PC-3 (cell line): Measurements from ENCODE around the gene PTGDS. TPM values are rescaled to one million over a fixed set of nuclear protein-coding genes. Genes with fewer than 3 reads are reported as not detected.
A peak's percentile ranks its signal among the peaks of the same experiment; 100 is the strongest.

Experiments
- ATAC-seq: fragments of 200-7000 bp; cut with Tn5 transposase; 2 replicates; pipeline ENCODE4 v1.9.1; 2020; ENCODE audit warnings: mild to moderate bottlenecking, moderate library complexity
- BruUV-seq: library from RNA; stranded (reverse); fragments of 400-500 nt; replicated peaks from 2 replicates; lab custom pipeline; 2021; lab: Mats Ljungman, UMichigan
- CTCF ChIA-PET: fragments of 300-600 bp; sonication (Branson Sonifier 250); formaldehyde crosslinking; loops from one replicate; lab custom pipeline; 2022; ENCODE audit warnings: antibody characterized with exemption; lab: Charles Lee
- POLR2A ChIA-PET: fragments of 300-600 bp; sonication (Branson Sonifier 250); formaldehyde crosslinking; loops from one replicate; lab custom pipeline; 2022; ENCODE audit warnings: antibody characterized with exemption; ENCODE audit not compliant: unreplicated experiment; lab: Charles Lee
- DNase-seq: peaks from one replicate; pipeline ENCODE4 v3.0.0-alpha.2; 2015
- H2AFZ ChIP-seq: fragments of 300-600 bp; sonication (generic); 2 replicates; pipeline ENCODE4 v1.6.0; 2016; ENCODE audit warnings: antibody characterized with exemption, low read length
- H3F3A ChIP-seq: fragments of 300-600 bp; sonication (generic); one replicate; pipeline ENCODE4 v1.6.0; 2017; ENCODE audit warnings: antibody characterized with exemption, low read length, control low read depth, mild to moderate bottlenecking; ENCODE audit not compliant: unreplicated experiment
- H3K27ac ChIP-seq: fragments of 300-600 bp; sonication (generic); 2 replicates; pipeline ENCODE4 v1.5.1; 2016; ENCODE audit warnings: mild to moderate bottlenecking, low read length
- H3K27me3 ChIP-seq: fragments of 300-600 bp; sonication (generic); 2 replicates; pipeline ENCODE4 v1.6.1; 2016; ENCODE audit warnings: low read length, mixed read lengths
- H3K36me3 ChIP-seq: fragments of 300-600 bp; sonication (generic); 2 replicates; pipeline ENCODE4 v1.6.1; 2016; ENCODE audit warnings: low read depth, mixed run types, low read length, mixed read lengths
- H3K4me1 ChIP-seq: fragments of 300-600 bp; sonication (generic); 2 replicates; pipeline ENCODE4 v1.5.1; 2016; ENCODE audit warnings: low read length; ENCODE audit not compliant: insufficient read depth
- H3K4me2 ChIP-seq: fragments of 300-600 bp; sonication (generic); 2 replicates; pipeline ENCODE4 v1.6.0; 2016; ENCODE audit warnings: low read length
- H3K4me3 ChIP-seq: fragments of 300-600 bp; sonication (generic); 2 replicates; pipeline ENCODE4 v1.5.1; 2016; ENCODE audit warnings: mild to moderate bottlenecking, low read length, mixed read lengths
- H3K79me2 ChIP-seq: fragments of 300-600 bp; sonication (generic); 2 replicates; pipeline ENCODE4 v1.6.1; 2017; ENCODE audit warnings: low read length, mixed read lengths
- H3K9ac ChIP-seq: fragments of 300-600 bp; sonication (generic); 2 replicates; pipeline ENCODE4 v1.6.0; 2016; ENCODE audit warnings: mild to moderate bottlenecking, low read length
- H3K9me2 ChIP-seq: fragments of 300-600 bp; sonication (generic); replicated peaks from 2 replicates; pipeline ENCODE4 v1.6.1; 2016; ENCODE audit warnings: mixed run types, low read length, mixed read lengths
- H3K9me3 ChIP-seq: fragments of 300-600 bp; sonication (generic); 2 replicates; pipeline ENCODE4 v1.6.1; 2016; ENCODE audit warnings: low read length, mixed read lengths
- H4K20me1 ChIP-seq: fragments of 300-600 bp; sonication (generic); 2 replicates; pipeline ENCODE4 v1.6.1; 2016; ENCODE audit warnings: low read length, mixed read lengths
- EZH2 ChIP-seq: fragments of 300-600 bp; sonication (generic); IDR thresholded peaks from one replicate; pipeline ENCODE4 v1.6.1; 2017; ENCODE audit warnings: antibody characterized with exemption, mild to moderate bottlenecking, low read length; ENCODE audit not compliant: unreplicated experiment
- EZH2phosphoT487 ChIP-seq: fragments of 300-600 bp; sonication (generic); IDR thresholded peaks from 2 replicates; pipeline ENCODE4 v1.6.1; 2018; ENCODE audit warnings: mild to moderate bottlenecking, antibody characterized with exemption, low read length, borderline replicate concordance
- intact Hi-C: fragments of 100-400 bp; cut with micrococcal nuclease; formaldehyde crosslinking; loops from 2 replicates; pipeline ENCODE4 v1.9.0; 2023
- total RNA-seq: library from RNA; depleted of rRNA; stranded (reverse); fragments of >200 nt; gene quantifications from 2 replicates; pipeline ENCODE4 v1.2.3, GENCODE V29; 2014
- TF ChIP-seq, protein P1 (sequence below): fragments of 300-600 bp; sonication (generic); conservative IDR thresholded peaks from 2 replicates; pipeline ENCODE4 v1.5.1; 2017; ENCODE audit warnings: antibody characterized with exemption, low read depth, mild to moderate bottlenecking, low read length

Gene PTGDS
- total RNA-seq, 1 experiment from 2014 or later, result not detected

DNA sequence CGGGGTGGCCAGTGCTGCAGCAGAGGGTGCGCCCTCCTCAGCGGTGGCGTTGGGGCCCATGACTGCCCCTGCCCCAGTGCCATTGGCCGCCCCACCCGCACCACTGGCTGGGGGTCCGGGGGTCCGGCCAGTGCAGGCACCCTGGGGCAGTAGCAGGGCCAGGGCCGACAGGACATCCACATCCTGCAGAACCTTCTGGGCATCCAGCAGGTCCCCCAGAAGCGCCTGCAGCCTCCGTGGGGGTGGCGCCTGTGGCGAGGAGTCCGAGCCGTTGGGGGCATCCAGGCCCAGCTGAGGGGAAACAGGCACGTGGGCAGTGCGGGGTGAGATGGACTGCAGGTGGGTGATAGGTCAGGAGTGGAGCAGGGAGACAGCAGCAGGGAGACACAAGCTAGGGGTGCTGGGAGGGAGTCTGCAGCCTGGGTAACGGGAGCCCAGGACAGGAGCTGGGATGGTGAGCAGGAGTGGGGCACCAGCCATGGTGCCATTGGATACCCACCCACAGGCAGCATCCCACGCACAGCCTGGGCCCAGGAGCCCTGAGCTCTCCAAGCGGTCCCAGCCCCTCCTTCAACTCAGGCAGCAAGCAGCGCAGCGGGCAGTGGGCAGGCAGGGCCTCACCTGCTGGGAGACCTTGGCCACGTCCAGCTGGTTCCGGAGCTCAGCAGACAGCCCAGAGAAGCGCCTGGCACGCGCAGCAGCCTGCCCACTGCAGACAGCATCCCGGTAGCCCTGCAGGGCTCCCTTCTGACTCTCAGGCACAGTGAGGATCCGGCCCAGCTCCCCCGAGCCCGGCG, 43.7 kb downstream of the PTGDS start:
- no peaks in the 10 kb centered on the region for H3F3A ChIP-seq
- H3K36me3 ChIP-seq, result no peaks in the 10 kb centered on the region
- no peak overlapping the region for H3K4me3 ChIP-seq
- POLR2A ChIA-PET, result no interaction called here
- no peak for TF ChIP-seq EZH2
- intact Hi-C loops, result no loop called here
- H3K27me3 ChIP-seq, result no peaks in the 10 kb centered on the region
- CTCF ChIA-PET, result no interaction called here
- no peak for ATAC-seq
- H3K9me2 ChIP-seq, result no peaks in the 10 kb centered on the region
- no peak overlapping the region for H2AFZ ChIP-seq
- H3K79me2 ChIP-seq, result no peaks in the 10 kb centered on the region
- no peak overlapping the region for H3K9ac ChIP-seq
- H4K20me1 ChIP-seq, result no peaks in the 10 kb centered on the region
- BruUV-seq, result no TSS peak
- no peak overlapping the region for H3K4me2 ChIP-seq
- H3K4me1 ChIP-seq, result 0 out of 2 replicates have a peak, but pooled peaks cover 4% of the 10 kb centered on the region
- H3K9me3 ChIP-seq, result no peaks in the 10 kb centered on the region
- H3K27ac ChIP-seq, result no peak overlapping the region
- DNase-seq, result no peak

DNA sequence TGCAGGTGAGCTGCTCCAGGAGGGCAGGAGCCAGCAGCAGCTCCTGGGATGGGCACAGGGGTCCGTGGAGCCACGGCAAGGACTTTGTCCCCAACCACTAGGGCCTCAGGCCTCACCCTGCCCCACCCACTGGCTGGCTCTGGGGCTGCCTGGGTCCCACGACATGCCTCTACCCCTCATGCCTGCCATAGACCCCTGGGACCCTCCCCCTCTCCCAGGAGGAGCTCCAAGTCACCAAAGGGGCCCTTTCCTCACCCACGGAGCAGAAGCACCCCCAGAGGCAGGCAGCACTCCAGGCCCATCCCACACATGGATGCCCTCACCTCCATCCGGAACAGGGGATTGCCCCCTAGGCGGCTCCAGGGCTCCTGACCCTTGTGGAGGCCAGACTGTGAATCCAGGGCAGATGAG, 44.3 kb downstream of the PTGDS start:
- intact Hi-C loops, result no loop called here
- DNase-seq, result no peak
- no TSS peak for BruUV-seq
- Histone ChIP-seq H3F3A (no peaks in the 10 kb centered on the region), H4K20me1 (no peaks in the 10 kb centered on the region), H3K27me3 (no peaks in the 10 kb centered on the region), H3K4me1 (0 out of 2 replicates have a peak, but pooled peaks cover 4% of the 10 kb centered on the region), H3K9me3 (no peaks in the 10 kb centered on the region), H3K27ac (no peak overlapping the region), H3K4me3 (no peak overlapping the region), H2AFZ (no peak overlapping the region), H3K36me3 (no peaks in the 10 kb centered on the region), H3K9ac (no peak overlapping the region), H3K79me2 (0 out of 2 replicates have a peak, but pooled peaks cover 5% of the 10 kb centered on the region), H3K4me2 (no peak overlapping the region), H3K9me2 (no peaks in the 10 kb centered on the region)
- no peak for ATAC-seq
- POLR2A ChIA-PET, result no interaction called here
- CTCF ChIA-PET, result interaction anchor here (1.0 kb wide), 1 partner anchor 14 kb away, joined by 3 read pairs; no protein-coding TSS in a partner anchor
- TF ChIP-seq, protein P1, sequence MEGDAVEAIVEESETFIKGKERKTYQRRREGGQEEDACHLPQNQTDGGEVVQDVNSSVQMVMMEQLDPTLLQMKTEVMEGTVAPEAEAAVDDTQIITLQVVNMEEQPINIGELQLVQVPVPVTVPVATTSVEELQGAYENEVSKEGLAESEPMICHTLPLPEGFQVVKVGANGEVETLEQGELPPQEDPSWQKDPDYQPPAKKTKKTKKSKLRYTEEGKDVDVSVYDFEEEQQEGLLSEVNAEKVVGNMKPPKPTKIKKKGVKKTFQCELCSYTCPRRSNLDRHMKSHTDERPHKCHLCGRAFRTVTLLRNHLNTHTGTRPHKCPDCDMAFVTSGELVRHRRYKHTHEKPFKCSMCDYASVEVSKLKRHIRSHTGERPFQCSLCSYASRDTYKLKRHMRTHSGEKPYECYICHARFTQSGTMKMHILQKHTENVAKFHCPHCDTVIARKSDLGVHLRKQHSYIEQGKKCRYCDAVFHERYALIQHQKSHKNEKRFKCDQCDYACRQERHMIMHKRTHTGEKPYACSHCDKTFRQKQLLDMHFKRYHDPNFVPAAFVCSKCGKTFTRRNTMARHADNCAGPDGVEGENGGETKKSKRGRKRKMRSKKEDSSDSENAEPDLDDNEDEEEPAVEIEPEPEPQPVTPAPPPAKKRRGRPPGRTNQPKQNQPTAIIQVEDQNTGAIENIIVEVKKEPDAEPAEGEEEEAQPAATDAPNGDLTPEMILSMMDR, result no peak
- TF ChIP-seq EZH2phosphoT487, result no peak

DNA sequence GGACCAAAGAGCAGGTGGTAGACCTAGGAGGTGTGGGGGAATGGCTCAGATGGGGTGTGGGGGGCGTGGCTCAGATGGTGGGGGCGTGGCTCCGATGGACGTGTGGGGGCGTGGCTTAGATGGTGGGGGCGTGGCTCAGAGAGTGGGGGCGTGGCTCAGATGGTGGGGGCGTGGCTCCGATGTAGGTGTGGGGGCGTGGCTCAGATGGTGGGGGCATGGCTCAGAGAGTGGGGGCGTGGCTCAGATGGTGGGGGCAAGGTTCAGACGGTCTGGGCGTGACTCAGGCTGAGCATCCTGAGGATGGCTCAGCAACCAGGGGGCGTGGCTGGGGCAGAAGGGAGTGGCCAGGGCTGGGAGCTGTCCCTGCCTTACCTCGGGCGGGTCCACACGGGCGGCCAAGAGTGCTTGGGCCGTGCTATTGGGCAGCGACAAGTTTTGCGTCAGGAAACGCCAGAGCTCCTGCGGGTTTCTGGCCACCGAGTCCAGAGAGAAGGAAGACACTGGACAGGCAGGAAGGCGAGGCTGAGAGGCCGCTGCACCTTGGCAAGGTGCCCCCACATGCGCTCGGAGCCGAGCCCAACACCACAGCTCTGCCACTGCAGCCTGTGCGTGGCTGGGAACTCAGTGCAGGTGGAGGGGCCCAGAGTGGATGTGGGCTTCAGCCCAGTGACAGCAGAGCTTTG, 44.8 kb downstream of the PTGDS start:
- Histone ChIP-seq H2AFZ (no peak overlapping the region), H3K27me3 (no peaks in the 10 kb centered on the region), H4K20me1 (no peaks in the 10 kb centered on the region), H3K4me1 (peaks cover 7% of the 10 kb centered on the region; the same call in 1 of the 2 replicates), H3K9ac (no peak overlapping the region), H3K9me3 (no peaks in the 10 kb centered on the region), H3K36me3 (no peaks in the 10 kb centered on the region), H3K4me3 (no peak overlapping the region), H3F3A (no peaks in the 10 kb centered on the region), H3K9me2 (no peaks in the 10 kb centered on the region), H3K79me2 (peaks cover 9% of the 10 kb centered on the region; the same call in 1 of the 2 replicates), H3K4me2 (no peak overlapping the region), H3K27ac (no peak overlapping the region)
- intact Hi-C loops, result no loop called here
- DNase-seq, result peak; percentile 88
- ChIA-PET POLR2A (interaction anchor here (0.5 kb wide), 1 partner anchor 31 kb away, joined by 14 read pairs; no protein-coding TSS in a partner anchor), CTCF (interaction anchor here (1.0 kb wide), 1 partner anchor 13 kb away, joined by 3 read pairs; no protein-coding TSS in a partner anchor)
- no TSS peak for BruUV-seq
- TF ChIP-seq, protein P1, result no peak
- TF ChIP-seq EZH2 (no peak), EZH2phosphoT487 (no peak)
- peak; percentile 99 for ATAC-seq
